Astrocyte (in vitro differentiated cells and primary cell): ENCODE results near the gene PPP2R2D. TPM values are rescaled to one million over a fixed set of nuclear protein-coding genes. Genes with fewer than 3 reads are reported as not detected.

Experiments
- DNase-seq: peaks from one replicate; pipeline ENCODE4 v3.0.0-alpha.2; 2010; ENCODE audit warnings: low read depth
- FAIRE-seq: peaks from 2 replicates; lab custom pipeline; 2011; peaks lifted over from hg19 to GRCh38; lab: Jason Lieb, UNC
- H2AFZ ChIP-seq: 2 replicates; pipeline ENCODE4 v1.6.0; 2012; ENCODE audit warnings: low read depth, low read length, inconsistent platforms
- H3K27ac ChIP-seq: 2 replicates; pipeline ENCODE4 v1.5.1; 2011; ENCODE audit warnings: low read depth, low read length, inconsistent platforms
- H3K27me3 ChIP-seq: 2 replicates; pipeline ENCODE4 v1.6.0; 2011; ENCODE audit warnings: low read length, inconsistent platforms; ENCODE audit not compliant: insufficient read depth
- H3K36me3 ChIP-seq: 2 replicates; pipeline ENCODE4 v1.5.1; 2011; ENCODE audit warnings: low read length, inconsistent platforms; ENCODE audit not compliant: insufficient read depth
- H3K4me1 ChIP-seq: 2 replicates; pipeline ENCODE4 v1.5.1; 2011; ENCODE audit warnings: low read length, inconsistent platforms; ENCODE audit not compliant: insufficient read depth
- H3K4me2 ChIP-seq: 2 replicates; pipeline ENCODE4 v1.6.0; 2012; ENCODE audit warnings: low read length, inconsistent platforms
- H3K4me3 ChIP-seq: 2 replicates; pipeline ENCODE4 v1.5.1; 2011; ENCODE audit warnings: low read depth, mild to moderate bottlenecking, low read length, inconsistent platforms; ENCODE audit not compliant: insufficient read depth
- H3K79me2 ChIP-seq: 2 replicates; pipeline ENCODE4 v1.6.0; 2012; ENCODE audit warnings: mild to moderate bottlenecking, low read length, inconsistent platforms; ENCODE audit not compliant: insufficient read depth
- H3K9ac ChIP-seq: 2 replicates; pipeline ENCODE4 v1.6.0; 2012; ENCODE audit warnings: mild to moderate bottlenecking, low read length, inconsistent platforms
- H3K9me3 ChIP-seq: 2 replicates; pipeline ENCODE4 v1.5.1; 2012; ENCODE audit warnings: low read depth, mild to moderate bottlenecking, low read length, inconsistent platforms; ENCODE audit not compliant: insufficient read depth
- H4K20me1 ChIP-seq: 2 replicates; pipeline ENCODE4 v1.6.0; 2012; ENCODE audit warnings: low read length, inconsistent platforms; ENCODE audit not compliant: insufficient read depth
- H3K27ac Mint-ChIP-seq: one replicate; pipeline ENCODE4 v1.8.0; 2021; ENCODE audit warnings: mild to moderate bottlenecking, mixed read lengths; ENCODE audit not compliant: unreplicated experiment
- H3K27me3 Mint-ChIP-seq: one replicate; pipeline ENCODE4 v1.8.0; 2021; ENCODE audit warnings: low read depth, mixed read lengths; ENCODE audit not compliant: unreplicated experiment
- H3K36me3 Mint-ChIP-seq: one replicate; pipeline ENCODE4 v1.8.0; 2021; ENCODE audit warnings: low read depth, mixed read lengths; ENCODE audit not compliant: unreplicated experiment
- H3K4me1 Mint-ChIP-seq: one replicate; pipeline ENCODE4 v1.8.0; 2021; ENCODE audit warnings: low read depth, mixed read lengths; ENCODE audit not compliant: unreplicated experiment
- H3K4me3 Mint-ChIP-seq: one replicate; pipeline ENCODE4 v1.8.0; 2021; ENCODE audit warnings: mild to moderate bottlenecking, moderate library complexity, mixed read lengths; ENCODE audit not compliant: unreplicated experiment
- H3K9me3 Mint-ChIP-seq: one replicate; pipeline ENCODE4 v1.8.0; 2021; ENCODE audit warnings: mild to moderate bottlenecking, mixed read lengths; ENCODE audit not compliant: unreplicated experiment
- CTCF ChIP-seq: IDR thresholded peaks from 2 replicates; pipeline ENCODE4 v1.5.1; 2011; ENCODE audit warnings: low read depth, mild to moderate bottlenecking, inconsistent platforms, low read length, moderate library complexity; ENCODE audit not compliant: insufficient read depth
- EZH2 ChIP-seq: IDR thresholded peaks from 2 replicates; pipeline ENCODE4 v1.6.1; 2012; ENCODE audit warnings: mild to moderate bottlenecking, low read length, inconsistent platforms; ENCODE audit not compliant: insufficient read depth
- total RNA-seq: library from RNA; stranded (reverse); gene quantifications from 2 replicates; pipeline ENCODE4 v1.2.1, GENCODE V29; 2021

PPP2R2D gene
- total RNA-seq, 1 donor from 2014 or later = 32.5 TPM

GRCh38 chr10:131926743-131927595 lies 26.2 kb downstream of the PPP2R2D start:
- no peak overlapping the region for H3K4me2 ChIP-seq
- peaks cover 18% of the 10 kb centered on the region for H3K4me1 ChIP-seq
- peaks cover 93% of the 10 kb centered on the region for H4K20me1 ChIP-seq
- H3K4me3 ChIP-seq = no peak overlapping the region
- TF ChIP-seq EZH2 = no peak
- no peak for TF ChIP-seq CTCF
- Mint-ChIP-seq H3K27me3 (no peaks in the 10 kb centered on the region), H3K4me3 (peak overlapping the region; percentile 52), H3K36me3 (peaks cover 18% of the 10 kb centered on the region), H3K27ac (peak overlapping the region; percentile 18), H3K9me3 (no peaks in the 10 kb centered on the region), H3K4me1 (peaks cover 40% of the 10 kb centered on the region)
- H3K27ac ChIP-seq = no peak overlapping the region
- no peak overlapping the region for H2AFZ ChIP-seq
- no peak for DNase-seq
- no peaks in the 10 kb centered on the region for H3K27me3 ChIP-seq
- no peak overlapping the region for H3K9ac ChIP-seq
- no peak for FAIRE-seq
- no peaks in the 10 kb centered on the region for H3K36me3 ChIP-seq
- peaks cover 100% of the 10 kb centered on the region for H3K79me2 ChIP-seq
- no peaks in the 10 kb centered on the region for H3K9me3 ChIP-seq

- Histone ChIP-seq H3K27me3 (no peaks in the 10 kb centered on the region), H4K20me1 (peaks cover 91% of the 10 kb centered on the region), H3K4me3 (peak overlapping the region; percentile 12), H3K36me3 (no peaks in the 10 kb centered on the region), H3K27ac (peak overlapping the region; percentile 60), H3K4me2 (peak overlapping the region; percentile 64), H3K4me1 (peaks cover 18% of the 10 kb centered on the region), H2AFZ (no peak overlapping the region), H3K79me2 (peaks cover 100% of the 10 kb centered on the region), H3K9ac (peak overlapping the region; percentile 7), H3K9me3 (no peaks in the 10 kb centered on the region)
- H3K9me3 Mint-ChIP-seq = no peaks in the 10 kb centered on the region
- TF ChIP-seq EZH2 = no peak
- H3K36me3 Mint-ChIP-seq = peaks cover 18% of the 10 kb centered on the region
- no peaks in the 10 kb centered on the region for H3K27me3 Mint-ChIP-seq
- H3K4me1 Mint-ChIP-seq = peaks cover 40% of the 10 kb centered on the region
- H3K4me3 Mint-ChIP-seq = peak overlapping the region; percentile 18
- DNase-seq (peak; percentile 34), FAIRE-seq (no peak)
- H3K27ac Mint-ChIP-seq = peak overlapping the region; percentile 81
Measured at GRCh38 chr10:131928248-131929095, 27.7 kb downstream of the PPP2R2D start.

- Histone ChIP-seq H3K36me3 (no peaks in the 10 kb centered on the region), H4K20me1 (peaks cover 92% of the 10 kb centered on the region), H3K9me3 (no peaks in the 10 kb centered on the region), H3K4me1 (peaks cover 18% of the 10 kb centered on the region), H3K27ac (peak overlapping the region; percentile 60), H3K9ac (peak overlapping the region; percentile 7), H3K4me2 (peak overlapping the region; percentile 64), H3K79me2 (peaks cover 100% of the 10 kb centered on the region), H3K27me3 (no peaks in the 10 kb centered on the region), H3K4me3 (no peak overlapping the region), H2AFZ (no peak overlapping the region)
- peaks cover 41% of the 10 kb centered on the region for H3K4me1 Mint-ChIP-seq
- peaks cover 18% of the 10 kb centered on the region for H3K36me3 Mint-ChIP-seq
- TF ChIP-seq EZH2 (no peak), CTCF (peak; percentile 6)
- peak overlapping the region; percentile 81 for H3K27ac Mint-ChIP-seq
- peaks cover 2% of the 10 kb centered on the region for H3K9me3 Mint-ChIP-seq
- peak overlapping the region; percentile 66 for H3K4me3 Mint-ChIP-seq
- DNase-seq (no peak), FAIRE-seq (no peak)
- no peaks in the 10 kb centered on the region for H3K27me3 Mint-ChIP-seq
Measured at GRCh38 chr10:131929122-131929845, 28.5 kb downstream of the PPP2R2D start.
